Non-pigmented ciliary epithelial cell (primary cell): ENCODE measurements around the gene B4GALNT3.

ENCODE experiments used
- DNase-seq: peaks from one replicate; pipeline ENCODE4 v3.0.0-alpha.2; 2010; ENCODE audit warnings: low read depth

Gene B4GALNT3

GRCh38 chr12:593396-594270, 133.9 kb downstream of the B4GALNT3 start:
- no peak for DNase-seq

- no peak for DNase-seq
Observed at GRCh38 chr12:597926-598568, 138.3 kb downstream of the B4GALNT3 start.

- no peak for DNase-seq
Observed at GRCh38 chr12:599756-600155, 140.0 kb downstream of the B4GALNT3 start.

- DNase-seq: no peak
Observed at GRCh38 chr12:601976-602699, 142.4 kb downstream of the B4GALNT3 start.

GRCh38 chr12:602700-603068, 142.9 kb downstream of the B4GALNT3 start:
- DNase-seq: no peak

- DNase-seq: no peak
Observed at GRCh38 chr12:604956-605355, 145.2 kb downstream of the B4GALNT3 start.

GRCh38 chr12:607541-608001, 147.8 kb downstream of the B4GALNT3 start:
- no peak for DNase-seq

- DNase-seq: no peak
Observed at GRCh38 chr12:608413-608812, 148.7 kb downstream of the B4GALNT3 start.

GRCh38 chr12:608921-609320, 149.2 kb downstream of the B4GALNT3 start:
- DNase-seq: no peak

GRCh38 chr12:611721-612120, 152.0 kb downstream of the B4GALNT3 start:
- DNase-seq: no peak

GRCh38 chr12:612293-612692, 152.6 kb downstream of the B4GALNT3 start:
- DNase-seq: no peak

GRCh38 chr12:612886-613285, 153.1 kb downstream of the B4GALNT3 start:
- no peak for DNase-seq
